ENCODE data around the gene FAM110D. TPM values are rescaled to one million over a fixed set of nuclear protein-coding genes. Genes with fewer than 3 reads are reported as not detected.
A peak's percentile ranks its signal among the peaks of the same experiment; 100 is the strongest.

Gene FAM110D
- total RNA-seq, 1 experiment from 2014 or later, result 0.05 TPM

GRCh38 chr1:26145041-26145959, 13.6 kb upstream of the FAM110D start:
- H3K4me3 ChIP-seq (ENCODE audit: low read depth in 2 of 2, low read length in 2 of 2), result peak overlapping the region in 1 of 2 experiments; percentile 15; a peak in 1 of 4 replicates
- no peak overlapping the region for H3K27ac ChIP-seq (ENCODE audit: low read length)
- 0 out of 2 replicates have a peak, but pooled peaks cover 4% of the 10 kb centered on the region for H3K4me1 ChIP-seq (ENCODE audit: control insufficient read depth, insufficient read depth, low read length)
- DNase-seq (ENCODE audit: low read depth, low spot score) (peak; percentile 69), ATAC-seq (peak; percentile 98)
- BruUV-seq (replicated peaks), result no TSS peak
- CTCF ChIA-PET, result interaction anchor here (0.6 to 1.8 kb wide), 10 partner anchors 12 to 127 kb away, joined by 3 to 17 read pairs (median 4); partner anchors contain the start of gene CEP85
- POLR2A ChIA-PET, result no interaction called here
- in situ Hi-C loops (cut with HindIII; ENCODE audit: low pct_unique_long_range_greater_than_20kb, low sequenced_read_pairs), result no loop called here
- H3K27me3 ChIP-seq (ENCODE audit: control insufficient read depth, insufficient read depth, low read length), result no peaks in the 10 kb centered on the region
- peak; percentile 87 for TF ChIP-seq CTCF (IDR thresholded peaks at IDR 0.05)
- TF ChIP-seq TCF7L2 (IDR thresholded peaks at IDR 0.05; ENCODE audit: low read depth, low read length), result no peak
- intact Hi-C loops (cut with micrococcal nuclease; ENCODE audit: unreplicated experiment), result loop anchor here (1.0 to 5.0 kb wide), 2 partner anchors 40 to 108 kb away; no protein-coding TSS in a partner anchor
- no peaks in the 10 kb centered on the region for H3K36me3 ChIP-seq (ENCODE audit: control insufficient read depth, insufficient read depth, low read length)
- H3K9me3 ChIP-seq (ENCODE audit: control insufficient read depth, insufficient read depth, low read depth, low read length), result no peaks in the 10 kb centered on the region

GRCh38 chr1:26145960-26146294, 13.0 kb upstream of the FAM110D start:
- ChIA-PET POLR2A (no interaction called here), CTCF (interaction anchor here (0.9 to 1.8 kb wide), 3 partner anchors 39 to 110 kb away, joined by 3 to 17 read pairs (median 8); partner anchors contain the start of gene CEP85)
- Histone ChIP-seq H3K36me3 (ENCODE audit: control insufficient read depth, insufficient read depth, low read length) (no peaks in the 10 kb centered on the region), H3K27ac (ENCODE audit: low read length) (no peak overlapping the region), H3K27me3 (ENCODE audit: control insufficient read depth, insufficient read depth, low read length) (no peaks in the 10 kb centered on the region), H3K4me1 (ENCODE audit: control insufficient read depth, insufficient read depth, low read length) (0 out of 2 replicates have a peak, but pooled peaks cover 4% of the 10 kb centered on the region), H3K9me3 (ENCODE audit: control insufficient read depth, insufficient read depth, low read depth, low read length) (no peaks in the 10 kb centered on the region), H3K4me3 (ENCODE audit: low read depth in 2 of 2, low read length in 2 of 2) (no peak overlapping the region)
- ATAC-seq, result no peak
- intact Hi-C loops (cut with micrococcal nuclease; ENCODE audit: unreplicated experiment) (loop anchor here (1.0 to 5.0 kb wide), 2 partner anchors 41 to 109 kb away; no protein-coding TSS in a partner anchor), in situ Hi-C loops (cut with HindIII; ENCODE audit: low pct_unique_long_range_greater_than_20kb, low sequenced_read_pairs) (no loop called here)
- TF ChIP-seq POLR2AphosphoS5 (IDR thresholded peaks at IDR 0.05; ENCODE audit: low read depth, low read length) (no peak), CTCF (IDR thresholded peaks at IDR 0.05) (no peak), REST (IDR thresholded peaks at IDR 0.05; ENCODE audit: insufficient read depth in 1 of 2, low read depth in 2 of 2, low read length in 1 of 2) (no peak), SIN3A (IDR thresholded peaks at IDR 0.05; ENCODE audit: borderline replicate concordance, insufficient read depth, low read depth, low read length) (no peak), TCF7L2 (IDR thresholded peaks at IDR 0.05; ENCODE audit: low read depth, low read length) (no peak)
- no TSS peak for BruUV-seq (replicated peaks)
- no peak for DNase-seq (ENCODE audit: low read depth, low spot score)

All from Panc1 (cell line).